Neutrophil (primary cell): ENCODE measurements around the gene OR2V2.

Experiments
- H3K27ac ChIP-seq: fragments of 200-600 bp; sonication (generic); 2 replicates; pipeline ENCODE4 v1.5.1; 2016; ENCODE audit warnings: mild to moderate bottlenecking, moderate library complexity
- H3K27me3 ChIP-seq: fragments of 200-600 bp; sonication (generic); 2 replicates; pipeline ENCODE4 v1.6.0; 2016; ENCODE audit warnings: mild to moderate bottlenecking
- H3K36me3 ChIP-seq: fragments of 200-600 bp; sonication (generic); 2 replicates; pipeline ENCODE4 v1.5.1; 2017
- H3K4me1 ChIP-seq, 2 experiments: fragments of 200-600 bp in 1 of 2; sonication (generic) in 1 of 2; 1 replicate in 1 of 2; 2 replicates in 1 of 2; pipeline versions ENCODE4 v1.5.1 to v1.6.1; 2013 to 2016; ENCODE audit warnings: low read depth in 1 of 2, low read length in 1 of 2, mild to moderate bottlenecking in 1 of 2, moderate library complexity in 1 of 2; ENCODE audit not compliant: control insufficient read depth in 1 of 2, insufficient read depth in 1 of 2
- H3K4me3 ChIP-seq, 2 experiments: fragments of 200-600 bp in 1 of 2; sonication (generic) in 1 of 2; 1 replicate in 1 of 2; 2 replicates in 1 of 2; pipeline ENCODE4 v1.5.1; 2013 to 2016; ENCODE audit warnings: low read depth in 1 of 2, low read length in 1 of 2, mild to moderate bottlenecking in 1 of 2, moderate library complexity in 1 of 2
- H3K9me3 ChIP-seq: fragments of 200-600 bp; sonication (generic); 2 replicates; pipeline ENCODE4 v1.5.1; 2016
- TF ChIP-seq, protein P1 (sequence below): fragments of 200-600 bp; sonication (generic); IDR thresholded peaks from 2 replicates; pipeline ENCODE4 v1.5.1; 2016; ENCODE audit warnings: antibody characterized with exemption

Gene OR2V2

DNA sequence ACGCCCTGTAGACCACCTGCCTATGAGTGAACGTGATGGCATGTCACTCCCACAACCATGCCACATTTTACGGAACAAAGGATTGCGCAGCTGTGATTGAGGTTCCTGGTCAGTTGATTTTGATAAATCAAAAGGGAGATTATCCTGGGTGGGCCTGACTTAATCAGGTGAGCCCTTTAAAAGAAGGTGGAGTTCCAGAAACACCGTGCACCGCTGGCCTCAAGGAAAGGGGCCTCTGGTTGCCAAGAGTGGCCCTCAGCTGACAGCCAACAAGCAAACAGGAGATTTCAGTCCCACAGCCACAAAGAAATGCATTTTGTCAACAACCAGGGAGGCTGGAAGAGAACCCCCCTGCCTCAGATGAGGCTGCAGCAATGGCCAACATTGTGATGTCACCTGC is 38.6 kb downstream of the OR2V2 start:
- H3K4me3 ChIP-seq: no peak overlapping the region
- no peaks in the 10 kb centered on the region for H3K36me3 ChIP-seq
- H3K9me3 ChIP-seq: no peaks in the 10 kb centered on the region
- peaks cover 98% of the 10 kb centered on the region for H3K27me3 ChIP-seq
- peaks cover 44% of the 10 kb centered on the region in 2 experiments for H3K4me1 ChIP-seq
- TF ChIP-seq, protein P1, sequence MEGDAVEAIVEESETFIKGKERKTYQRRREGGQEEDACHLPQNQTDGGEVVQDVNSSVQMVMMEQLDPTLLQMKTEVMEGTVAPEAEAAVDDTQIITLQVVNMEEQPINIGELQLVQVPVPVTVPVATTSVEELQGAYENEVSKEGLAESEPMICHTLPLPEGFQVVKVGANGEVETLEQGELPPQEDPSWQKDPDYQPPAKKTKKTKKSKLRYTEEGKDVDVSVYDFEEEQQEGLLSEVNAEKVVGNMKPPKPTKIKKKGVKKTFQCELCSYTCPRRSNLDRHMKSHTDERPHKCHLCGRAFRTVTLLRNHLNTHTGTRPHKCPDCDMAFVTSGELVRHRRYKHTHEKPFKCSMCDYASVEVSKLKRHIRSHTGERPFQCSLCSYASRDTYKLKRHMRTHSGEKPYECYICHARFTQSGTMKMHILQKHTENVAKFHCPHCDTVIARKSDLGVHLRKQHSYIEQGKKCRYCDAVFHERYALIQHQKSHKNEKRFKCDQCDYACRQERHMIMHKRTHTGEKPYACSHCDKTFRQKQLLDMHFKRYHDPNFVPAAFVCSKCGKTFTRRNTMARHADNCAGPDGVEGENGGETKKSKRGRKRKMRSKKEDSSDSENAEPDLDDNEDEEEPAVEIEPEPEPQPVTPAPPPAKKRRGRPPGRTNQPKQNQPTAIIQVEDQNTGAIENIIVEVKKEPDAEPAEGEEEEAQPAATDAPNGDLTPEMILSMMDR: no peak
- no peak overlapping the region for H3K27ac ChIP-seq

DNA sequence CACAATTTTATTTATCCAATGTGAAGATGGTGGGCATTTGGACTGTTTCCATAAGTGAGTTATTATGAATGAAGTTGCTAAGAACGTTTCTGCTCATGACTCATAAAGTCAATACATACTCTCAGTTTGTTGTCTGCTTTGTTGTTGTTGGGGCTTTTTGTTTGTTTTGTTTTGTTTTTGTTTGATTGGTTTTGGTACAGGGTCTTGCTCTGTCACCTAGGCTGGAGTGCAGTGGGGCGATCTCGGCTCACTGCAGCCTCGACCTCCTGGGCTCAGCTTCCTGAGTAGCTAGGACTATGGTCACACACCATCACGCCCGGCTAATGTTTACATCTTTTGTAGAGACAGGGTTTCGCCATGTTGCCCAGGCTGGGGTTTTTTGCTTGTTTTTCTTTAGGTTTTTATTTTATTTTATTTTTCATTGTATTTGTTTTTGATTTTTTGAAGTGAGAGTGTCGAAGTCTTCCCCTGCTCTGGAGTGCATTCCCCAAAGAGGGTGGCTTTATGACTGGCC is 39.7 kb downstream of the OR2V2 start:
- H3K27me3 ChIP-seq: peaks cover 89% of the 10 kb centered on the region
- TF ChIP-seq, protein P1: no peak
- no peaks in the 10 kb centered on the region for H3K9me3 ChIP-seq
- no peak overlapping the region for H3K4me3 ChIP-seq
- H3K36me3 ChIP-seq: no peaks in the 10 kb centered on the region
- no peak overlapping the region for H3K27ac ChIP-seq
- peaks cover 48 to 50% of the 10 kb centered on the region in 2 experiments for H3K4me1 ChIP-seq

DNA sequence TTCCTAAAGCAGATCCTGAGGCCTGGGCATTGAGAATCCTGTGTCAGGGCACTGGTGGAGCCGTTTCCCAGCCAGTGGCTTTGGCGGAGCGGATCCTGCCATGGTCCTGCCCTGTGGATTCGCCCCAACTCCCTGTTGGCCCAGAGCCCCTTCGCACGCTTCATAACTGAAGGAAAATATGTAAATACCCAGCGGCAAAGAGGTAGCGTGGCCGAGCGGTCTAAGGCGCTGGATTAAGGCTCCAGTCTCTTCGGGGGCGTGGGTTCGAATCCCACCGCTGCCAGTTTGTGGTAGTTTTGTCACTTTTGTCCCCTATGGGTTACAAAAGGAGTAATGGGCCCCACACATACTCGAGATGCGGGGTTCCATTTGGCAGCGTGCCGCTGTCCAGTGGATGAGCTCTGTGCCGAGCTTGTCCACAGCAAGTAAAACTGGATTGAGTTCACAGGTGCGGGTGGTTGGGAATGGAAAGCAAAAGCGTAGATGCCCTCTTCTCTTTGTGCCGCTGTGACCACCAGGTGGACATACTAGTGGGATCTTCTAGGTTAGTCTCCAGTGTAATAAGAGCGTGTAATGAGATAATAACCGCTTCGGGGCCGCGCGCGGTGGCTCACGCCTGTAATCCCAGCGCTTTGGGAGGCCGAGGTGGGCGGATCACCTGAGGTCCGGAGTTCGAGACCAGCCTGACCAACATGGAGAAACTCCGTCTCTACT is 40.3 kb downstream of the OR2V2 start:
- Histone ChIP-seq H3K27me3 (peaks cover 83% of the 10 kb centered on the region), H3K4me1 (peaks cover 51 to 56% of the 10 kb centered on the region in 2 experiments), H3K9me3 (no peaks in the 10 kb centered on the region), H3K4me3 (peak overlapping the region in 1 of 2 experiments; percentile 86), H3K36me3 (no peaks in the 10 kb centered on the region), H3K27ac (no peak overlapping the region)
- TF ChIP-seq, protein P1: no peak

DNA sequence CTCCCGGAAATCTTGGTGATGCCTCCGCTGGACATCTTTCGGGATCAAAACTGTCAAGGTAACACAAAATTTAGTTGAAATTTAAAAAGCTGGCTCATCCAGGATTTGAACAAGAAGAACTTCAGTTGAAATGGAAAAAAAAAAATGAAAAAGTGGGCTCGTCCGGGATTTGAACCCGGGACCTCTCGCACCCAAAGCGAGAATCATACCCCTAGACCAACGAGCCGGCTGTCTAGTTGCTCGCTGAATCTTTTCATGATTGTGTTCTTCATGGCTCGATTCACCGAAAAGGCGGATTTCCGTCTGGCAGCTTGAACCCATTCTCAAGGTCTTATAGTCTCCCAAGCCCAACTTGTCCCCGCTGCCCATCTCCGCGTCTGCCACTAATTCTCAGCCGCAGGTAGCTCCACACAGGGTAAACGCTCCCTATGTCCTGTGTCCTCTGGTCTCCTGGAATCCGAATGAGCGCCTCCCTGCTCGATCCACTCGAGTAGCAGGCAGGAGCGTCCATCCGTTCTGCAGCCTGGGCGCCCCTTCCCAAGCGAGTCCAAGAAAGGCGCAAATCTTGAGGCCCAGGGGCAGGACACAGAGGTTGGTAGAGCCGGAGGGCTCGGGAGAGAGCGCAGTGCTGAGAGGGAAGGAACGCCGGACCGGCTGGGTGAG is 41.4 kb downstream of the OR2V2 start:
- Histone ChIP-seq H3K27ac (peak overlapping the region; percentile 31), H3K4me1 (peaks cover 47 to 55% of the 10 kb centered on the region in 2 experiments), H3K27me3 (peaks cover 74% of the 10 kb centered on the region), H3K36me3 (no peaks in the 10 kb centered on the region), H3K4me3 (peak overlapping the region; percentile 77 to 86), H3K9me3 (no peaks in the 10 kb centered on the region)
- TF ChIP-seq, protein P1: no peak

DNA sequence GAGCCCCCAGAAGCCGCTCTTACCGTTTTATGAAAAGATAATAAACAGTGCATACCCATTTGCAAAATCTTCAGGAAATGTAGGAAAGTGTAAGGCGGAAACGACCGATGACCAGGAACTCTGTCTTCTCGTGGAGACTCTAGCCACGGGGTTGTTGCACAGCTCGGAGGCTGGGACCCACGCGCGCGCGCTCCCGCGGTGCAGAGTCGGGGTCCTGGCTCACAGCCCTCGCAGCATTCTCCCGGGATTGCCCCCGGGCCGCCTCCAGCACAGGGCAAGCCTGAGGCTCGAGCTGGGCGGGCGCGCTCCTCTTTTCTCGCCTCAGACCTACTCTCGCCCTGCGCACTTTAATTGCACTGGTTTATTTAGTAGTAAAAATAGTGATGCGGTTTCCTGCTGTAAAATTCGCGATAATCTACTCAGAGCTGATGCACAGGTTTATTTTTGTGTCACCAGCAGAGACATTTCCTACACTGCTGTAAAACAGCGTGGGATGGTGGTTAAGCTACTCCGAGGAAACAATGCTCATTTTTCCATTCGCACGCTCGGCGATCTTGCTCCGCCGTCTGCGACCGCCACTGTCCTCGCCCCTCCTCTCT is 42.1 kb downstream of the OR2V2 start:
- H3K9me3 ChIP-seq: no peaks in the 10 kb centered on the region
- TF ChIP-seq, protein P1: no peak
- peaks cover 41 to 49% of the 10 kb centered on the region in 2 experiments for H3K4me1 ChIP-seq
- no peaks in the 10 kb centered on the region for H3K36me3 ChIP-seq
- H3K27ac ChIP-seq: peak overlapping the region; percentile 84
- H3K27me3 ChIP-seq: peaks cover 68% of the 10 kb centered on the region
- peak overlapping the region; percentile 77 to 86 for H3K4me3 ChIP-seq
